Stimulated activated CD8-positive, alpha-beta memory T cell treated with anti-CD3 and anti-CD28 coated beads, Interleukin-15, amount 100 ng/mL, for 24 hours (primary cell): ENCODE data around the gene GRM7.

Source experiments
- DNase-seq: peaks from one replicate; pipeline ENCODE4 v3.0.0-alpha.2; 2020; ENCODE audit warnings: low read depth

GRM7 gene

DNA sequence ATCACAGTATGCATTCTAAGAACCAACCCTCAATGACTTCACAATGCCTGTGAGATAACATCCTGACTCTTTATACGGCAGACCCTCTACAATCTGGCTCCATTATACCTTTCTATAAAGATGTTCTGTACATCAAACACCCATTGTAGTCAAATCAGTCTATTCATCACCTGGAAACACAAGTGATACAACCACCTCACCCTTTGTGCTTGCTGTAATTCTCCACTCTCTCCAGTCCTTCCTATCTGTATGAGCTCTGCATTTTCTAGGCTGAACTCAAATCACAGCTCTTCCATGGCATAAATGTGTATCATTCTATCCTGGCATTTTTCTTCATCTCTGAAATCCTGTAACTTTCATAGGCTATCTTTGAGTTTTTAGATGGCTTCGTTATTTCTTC lies 539.4 kb downstream of the GRM7 start:
- DNase-seq = no peak

DNA sequence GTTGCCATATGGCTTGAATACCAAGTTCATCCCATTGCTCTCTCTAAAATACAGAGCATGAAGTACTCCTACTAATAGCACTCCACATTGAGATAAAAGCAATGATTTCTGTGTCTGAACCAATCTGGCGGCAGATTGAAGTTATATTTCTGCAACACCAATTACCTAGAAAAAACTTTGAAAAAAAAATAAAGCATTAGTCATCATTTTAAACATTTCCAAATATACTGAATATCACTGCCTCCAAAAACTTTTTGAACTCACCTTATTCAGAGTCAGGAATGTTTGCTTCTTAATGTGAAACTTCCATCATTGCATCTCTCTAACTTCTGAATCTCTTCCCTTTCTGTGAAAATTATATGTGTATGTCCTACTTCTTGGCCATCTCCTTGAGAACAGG lies 540.5 kb downstream of the GRM7 start:
- DNase-seq = no peak

DNA sequence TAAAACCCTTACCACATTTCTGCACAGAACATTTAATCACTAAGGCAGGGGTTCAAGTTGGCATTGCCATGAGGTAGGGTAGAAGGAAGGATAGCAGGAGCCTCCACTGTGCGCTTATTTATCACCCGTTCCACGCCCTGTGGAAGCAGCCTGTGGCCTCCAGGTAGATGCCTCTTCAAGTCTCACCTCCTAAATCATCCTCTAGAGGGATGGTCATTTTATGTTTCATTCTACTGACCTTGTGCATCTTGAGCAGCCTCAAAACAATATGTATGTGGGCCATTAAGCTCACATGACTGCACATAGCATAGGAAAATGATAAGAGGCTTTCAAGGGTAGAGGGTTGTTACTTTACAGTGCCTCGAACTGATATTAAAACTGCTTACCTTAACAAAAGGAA lies 546.2 kb downstream of the GRM7 start:
- DNase-seq = no peak

DNA sequence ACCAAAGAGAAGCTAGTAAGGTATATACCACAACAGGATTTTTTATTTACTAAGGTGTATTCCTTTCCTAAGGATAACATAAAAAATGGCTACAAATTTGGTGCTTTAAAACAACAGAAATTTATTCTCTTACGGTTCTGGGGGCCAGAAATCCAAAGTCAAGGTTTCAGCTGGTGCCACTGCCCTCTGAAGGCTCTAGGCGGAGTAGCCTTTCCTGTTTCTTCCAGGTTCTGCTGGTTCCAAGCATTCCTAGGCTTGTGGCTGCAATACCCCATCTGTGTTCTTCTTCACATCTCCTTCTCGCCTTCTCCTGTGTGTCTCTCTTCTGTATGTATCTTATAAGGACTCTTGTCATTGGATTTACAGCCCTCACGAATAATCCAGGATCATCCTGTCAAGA lies 549.9 kb downstream of the GRM7 start:
- DNase-seq = no peak

DNA sequence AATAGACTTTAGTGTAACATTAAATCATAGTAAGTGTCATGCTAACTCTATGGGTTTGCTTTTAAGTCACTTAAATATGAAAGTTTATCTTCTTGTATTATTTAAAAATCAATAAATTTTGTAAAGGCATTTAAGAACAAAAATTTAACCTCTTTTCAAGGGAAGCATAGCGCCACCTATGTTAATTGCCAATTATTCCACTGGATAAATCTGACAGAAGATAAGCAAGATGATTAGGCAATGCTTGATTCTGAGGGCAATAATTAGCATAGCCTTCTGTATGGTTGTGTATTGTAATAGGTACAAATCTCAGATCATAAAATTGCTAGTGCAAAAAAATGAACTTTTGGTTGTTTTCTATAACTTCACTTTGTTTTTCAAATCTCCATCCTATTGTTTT lies 560.1 kb downstream of the GRM7 start:
- DNase-seq = no peak

DNA sequence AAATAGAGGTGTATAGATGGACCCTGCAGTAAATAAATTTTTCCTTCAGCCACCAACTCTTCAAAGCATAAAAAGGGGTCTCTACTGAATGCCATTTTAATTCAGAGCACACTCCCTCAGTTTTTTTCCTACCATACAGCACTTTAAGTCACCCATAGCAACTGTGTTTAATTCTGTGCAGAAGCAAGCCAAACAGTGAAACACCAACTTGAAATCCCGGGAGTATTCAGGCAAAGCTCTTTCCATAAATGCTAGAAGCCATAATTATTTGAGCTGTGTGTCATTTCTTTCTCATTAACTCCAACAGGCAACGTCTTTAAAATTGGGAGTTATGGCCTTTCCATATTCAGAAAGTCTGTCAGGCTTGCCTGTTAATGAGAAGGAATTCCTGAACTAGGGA lies 562.1 kb downstream of the GRM7 start:
- DNase-seq = no peak

DNA sequence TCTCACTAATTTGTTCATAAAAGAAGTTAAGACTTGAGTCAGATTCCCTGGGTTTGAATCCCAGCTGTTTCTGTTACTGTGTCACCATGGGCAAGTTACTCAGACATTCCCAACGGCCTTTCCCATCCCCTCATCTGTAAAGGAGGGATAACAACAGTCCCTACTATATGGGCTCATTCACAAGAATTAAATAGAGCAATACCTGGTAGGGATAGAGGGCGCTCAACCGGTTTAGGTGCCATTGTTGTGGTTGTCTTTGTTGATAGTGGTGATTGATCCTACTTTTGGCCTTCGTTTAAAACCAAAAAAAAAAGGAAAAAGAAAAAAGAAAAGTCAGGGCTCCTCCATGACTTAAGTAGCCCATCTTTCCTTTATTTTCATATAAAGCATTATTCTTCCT lies 563.1 kb downstream of the GRM7 start:
- no peak for DNase-seq

DNA sequence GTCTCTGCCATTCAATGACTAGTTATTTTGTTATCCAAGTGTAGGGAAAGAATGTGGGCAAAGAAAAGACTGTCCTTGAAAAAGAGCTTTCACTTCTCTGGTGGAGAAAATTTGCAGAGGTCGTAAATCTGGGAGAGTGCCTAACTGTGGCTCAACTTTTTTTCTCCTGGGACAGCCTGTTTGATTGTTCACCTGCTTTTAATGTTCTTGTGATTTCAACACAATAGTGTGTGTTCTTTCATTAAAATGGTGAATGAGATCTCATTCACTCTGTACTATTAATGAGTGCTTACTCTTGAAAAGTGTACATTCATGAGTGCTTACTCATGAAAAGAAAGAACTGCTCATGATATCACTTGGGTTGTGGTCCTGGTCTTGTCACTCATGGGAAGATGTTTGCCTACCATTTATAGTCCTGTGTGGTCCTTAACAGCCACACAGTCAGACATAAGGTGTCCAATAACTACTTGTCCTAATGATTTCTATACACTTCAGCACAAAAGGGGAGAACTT lies 567.3 kb downstream of the GRM7 start:
- no peak for DNase-seq

DNA sequence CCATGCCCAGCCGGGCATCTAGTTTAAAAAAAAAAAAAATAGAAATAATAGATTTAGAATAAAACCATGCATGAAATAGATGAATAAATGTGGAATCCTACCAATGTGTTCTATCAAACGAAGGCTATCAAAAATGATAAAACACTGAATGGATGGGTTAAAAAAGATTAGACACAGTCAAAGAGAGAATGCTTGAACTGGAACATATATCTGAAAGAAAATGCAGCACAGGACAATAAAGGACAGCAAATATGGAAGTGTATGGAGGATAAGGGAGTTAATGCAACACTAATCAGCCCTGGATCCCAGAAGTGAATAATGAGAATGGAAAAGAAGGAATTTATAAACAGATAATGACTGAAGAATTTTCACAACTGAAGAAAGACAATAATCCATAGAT lies 571.7 kb downstream of the GRM7 start:
- DNase-seq = no peak

DNA sequence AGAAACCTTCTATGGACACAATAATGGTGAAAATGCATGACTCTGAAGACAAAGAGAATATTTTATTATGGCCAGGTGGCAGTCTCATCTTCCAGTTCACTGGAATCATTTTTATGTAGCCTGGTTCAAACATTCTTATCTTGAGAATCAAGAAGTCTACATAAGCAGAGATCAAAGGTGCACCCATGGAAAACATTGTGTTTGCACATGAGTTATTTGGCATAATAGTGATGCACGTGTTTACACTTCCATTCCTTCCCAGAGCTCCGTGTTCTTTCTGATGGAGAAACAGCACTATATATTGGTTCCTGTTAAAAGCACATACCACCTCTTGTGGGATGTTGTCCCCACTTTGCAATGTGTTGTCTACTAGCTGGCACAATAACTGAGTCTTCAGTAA lies 572.2 kb downstream of the GRM7 start:
- no peak for DNase-seq

DNA sequence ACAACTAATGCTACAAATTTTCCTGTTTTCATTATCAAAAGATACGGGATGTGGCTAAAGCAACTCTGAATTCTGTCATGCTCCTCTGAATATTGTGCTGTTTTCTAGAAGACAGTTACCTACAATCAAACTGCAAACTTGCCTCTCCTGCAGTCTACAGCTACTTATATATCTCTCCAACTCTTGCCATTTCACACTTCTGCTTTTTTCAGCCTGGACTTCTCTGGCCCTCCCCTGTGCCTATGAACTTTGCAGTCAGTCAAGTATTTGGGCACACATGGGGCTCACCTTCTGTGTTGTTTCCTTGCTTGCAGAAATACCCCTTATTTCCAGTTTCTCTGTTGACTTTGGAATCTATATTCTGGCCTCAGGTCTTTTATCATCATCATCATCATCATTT lies 575.6 kb downstream of the GRM7 start:
- DNase-seq = no peak

DNA sequence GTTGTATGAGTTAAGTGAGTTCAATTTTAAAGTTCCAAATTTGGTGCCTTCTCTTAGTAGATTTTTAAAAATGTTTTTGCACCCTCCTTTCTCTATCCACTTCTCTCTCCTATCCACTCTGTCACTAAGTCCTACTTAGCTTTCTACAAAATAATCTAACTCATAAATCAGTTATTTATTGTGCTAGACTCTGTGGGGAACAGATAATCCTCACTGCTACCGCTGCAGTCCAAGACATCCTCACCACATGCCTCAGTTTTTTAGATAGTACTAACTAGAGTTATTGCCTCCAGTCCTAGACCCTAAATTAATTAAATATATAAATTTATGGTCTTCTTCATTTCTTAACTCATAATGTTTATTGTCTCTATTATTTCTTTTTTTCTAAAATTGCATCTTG lies 576.3 kb downstream of the GRM7 start:
- no peak for DNase-seq

DNA sequence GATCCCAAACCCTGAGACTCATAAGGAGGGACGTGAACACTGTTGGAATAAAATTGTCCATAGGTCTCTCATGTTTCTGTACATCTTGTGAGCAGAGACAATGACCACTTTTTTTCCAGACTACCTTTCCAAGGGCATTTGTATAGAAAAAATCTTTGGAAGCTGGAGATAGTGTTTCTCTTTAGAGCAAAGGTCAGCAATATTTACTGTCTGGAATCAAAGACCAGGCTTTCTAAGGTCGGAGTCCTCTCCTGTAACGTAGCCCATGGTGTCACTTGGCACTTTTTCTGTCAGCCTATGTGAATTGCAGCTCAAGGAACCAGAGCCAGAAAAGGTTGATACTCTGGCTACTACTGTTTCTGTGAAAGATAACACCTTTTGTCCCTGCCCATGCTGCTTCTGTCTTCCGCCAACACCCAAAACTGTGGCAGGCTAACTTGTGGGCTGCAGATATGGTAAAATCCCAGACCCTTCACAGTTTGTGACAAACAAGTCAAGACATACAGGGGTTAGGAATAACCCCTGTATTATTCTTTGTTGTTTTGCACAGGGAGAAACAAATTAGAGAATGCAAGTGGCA lies 578.3 kb downstream of the GRM7 start:
- no peak for DNase-seq

DNA sequence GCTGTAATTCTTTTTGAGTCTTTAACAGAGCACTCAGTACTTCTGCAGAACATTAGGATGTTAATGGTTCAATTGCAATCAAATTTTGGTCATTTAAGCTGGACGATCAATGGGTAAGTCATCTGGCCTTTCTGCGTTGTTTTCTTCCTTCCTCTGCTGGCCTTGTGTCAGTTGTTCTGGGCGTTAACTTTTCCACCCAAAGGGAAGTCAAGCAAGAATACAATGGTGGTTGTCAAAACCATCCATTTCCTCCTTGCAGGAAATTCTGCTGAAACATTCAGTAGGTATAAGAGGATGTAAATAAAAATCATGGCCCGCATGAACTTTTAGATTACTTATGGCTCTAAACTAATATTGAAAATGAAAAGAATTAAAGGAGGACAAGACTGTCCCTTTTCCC lies 584.0 kb downstream of the GRM7 start:
- no peak for DNase-seq

DNA sequence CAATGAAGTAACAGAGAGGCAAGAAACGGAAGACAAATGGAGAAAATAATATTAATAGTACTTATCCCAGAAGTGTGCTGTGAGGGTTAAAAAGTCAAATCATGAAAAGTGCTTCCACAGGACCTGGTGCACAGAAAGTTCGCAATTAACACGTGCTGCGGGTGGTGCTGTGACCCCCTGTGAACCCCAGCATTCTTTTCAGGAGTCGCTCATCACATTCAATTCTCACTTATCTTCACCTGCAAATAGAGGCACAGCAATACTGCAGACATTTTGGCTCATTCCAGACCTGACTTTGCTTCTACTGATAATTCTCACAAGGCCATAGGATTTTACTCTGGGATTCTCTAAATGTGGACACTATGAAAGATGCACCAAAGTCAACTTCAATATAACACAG lies 584.4 kb downstream of the GRM7 start:
- no peak for DNase-seq

DNA sequence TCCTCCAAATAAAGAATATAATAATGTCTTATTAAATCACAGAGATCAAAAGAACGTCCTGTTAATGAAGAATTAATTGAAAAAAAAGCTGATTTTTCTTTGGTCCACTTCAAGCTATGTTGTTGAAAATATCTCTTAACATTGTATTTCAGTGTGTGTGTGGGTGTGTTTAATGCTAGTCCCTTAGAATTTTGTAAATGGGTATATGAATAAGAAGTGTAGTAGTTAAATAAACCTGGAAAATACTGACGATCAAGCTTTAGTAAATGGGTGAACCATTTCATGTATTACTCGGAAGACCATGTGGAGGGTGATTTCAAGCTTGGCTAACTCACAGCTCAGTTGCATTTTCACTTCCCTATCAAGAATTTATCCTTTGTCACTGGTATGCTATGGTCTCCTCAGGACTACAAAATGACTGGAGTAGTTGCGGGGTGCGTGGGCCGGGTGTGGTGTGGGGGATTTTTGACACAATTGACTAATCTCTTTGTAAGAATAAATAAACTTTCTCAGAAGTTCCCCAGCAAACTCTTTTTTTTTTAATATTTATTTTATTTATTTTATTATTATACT lies 586.4 kb downstream of the GRM7 start:
- no peak for DNase-seq

DNA sequence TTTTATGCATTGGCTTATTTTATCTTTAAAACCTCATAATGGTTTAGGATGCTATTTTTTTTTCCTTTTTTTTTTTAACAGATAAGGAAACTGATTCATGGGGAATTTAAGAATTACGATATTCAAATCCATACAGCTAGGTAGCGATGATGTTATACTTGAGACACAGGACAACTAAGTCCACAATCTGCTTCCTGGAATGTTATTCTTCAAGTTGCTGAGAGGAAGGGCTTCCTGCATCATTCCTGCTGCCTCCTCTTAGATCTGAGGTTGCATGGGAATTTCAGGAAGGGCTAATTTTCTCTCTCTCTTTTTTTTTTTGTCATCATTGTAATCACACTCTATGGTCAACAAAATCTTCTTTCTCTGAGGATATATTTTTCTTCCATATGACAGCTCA lies 595.5 kb downstream of the GRM7 start:
- no peak for DNase-seq

DNA sequence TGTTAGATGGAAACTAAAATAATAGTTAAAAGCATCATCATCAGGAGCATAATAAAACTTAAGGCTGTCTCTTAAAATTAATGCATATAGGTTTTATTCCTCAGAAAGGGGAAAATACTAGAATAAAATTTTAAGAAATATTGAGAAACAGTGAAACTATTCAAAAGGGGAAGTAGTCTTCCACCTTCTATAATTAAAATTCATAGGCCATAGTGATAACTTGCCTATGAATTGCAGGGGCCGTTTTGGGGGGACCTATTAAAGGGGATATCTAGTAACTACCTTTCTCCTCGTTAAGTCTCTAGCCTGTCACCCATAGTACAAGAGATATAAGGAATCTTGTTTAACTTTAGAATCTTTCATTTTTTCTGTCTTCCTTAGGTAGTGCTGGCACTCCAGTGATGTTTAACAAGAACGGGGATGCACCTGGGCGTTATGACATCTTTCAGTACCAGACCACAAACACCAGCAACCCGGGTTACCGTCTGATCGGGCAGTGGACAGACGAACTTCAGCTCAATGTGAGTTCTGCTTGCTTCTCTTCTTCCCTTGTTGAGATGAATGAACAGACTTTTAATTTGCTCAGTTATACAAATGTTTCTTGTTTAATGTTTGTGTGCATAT lies 600.4 kb downstream of the GRM7 start:
- no peak for DNase-seq

DNA sequence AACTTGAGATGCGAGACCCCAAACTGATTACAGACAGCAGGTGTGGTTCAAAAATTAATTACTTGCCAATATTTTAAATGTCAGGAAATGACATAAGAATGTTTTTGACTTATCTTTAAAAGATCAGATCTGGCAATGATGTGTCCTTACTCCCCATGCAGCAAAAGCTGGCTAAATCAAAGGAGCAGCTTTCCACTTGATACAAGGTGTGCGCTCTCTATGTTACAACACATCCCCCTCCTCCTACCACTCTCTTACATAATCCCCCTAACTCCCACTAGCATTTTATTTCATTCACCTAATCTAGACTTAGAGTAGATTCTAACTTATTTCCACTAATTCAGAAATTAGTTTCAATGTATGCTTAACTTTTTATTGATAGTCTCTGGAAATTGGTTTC lies 609.0 kb downstream of the GRM7 start:
- DNase-seq = no peak

DNA sequence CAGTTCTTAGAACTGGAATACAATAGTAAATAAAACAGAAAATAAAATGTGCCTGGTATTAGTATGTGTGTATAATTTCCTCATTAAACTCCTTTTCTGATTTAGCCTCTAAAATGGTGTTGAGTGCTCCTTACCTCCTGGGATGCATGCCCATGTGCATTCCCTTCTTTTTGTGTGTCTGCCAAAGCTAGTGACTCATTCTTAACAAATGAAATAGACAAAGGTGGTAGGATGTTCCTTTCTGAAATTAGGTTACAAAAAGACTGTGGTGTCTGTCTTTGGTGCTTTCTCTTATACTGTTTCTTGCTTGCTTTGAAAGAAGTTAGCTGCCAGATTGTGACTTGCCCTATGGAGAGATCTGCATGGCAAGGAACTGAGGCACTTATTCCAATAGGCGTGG lies 623.7 kb downstream of the GRM7 start:
- no peak for DNase-seq

DNA sequence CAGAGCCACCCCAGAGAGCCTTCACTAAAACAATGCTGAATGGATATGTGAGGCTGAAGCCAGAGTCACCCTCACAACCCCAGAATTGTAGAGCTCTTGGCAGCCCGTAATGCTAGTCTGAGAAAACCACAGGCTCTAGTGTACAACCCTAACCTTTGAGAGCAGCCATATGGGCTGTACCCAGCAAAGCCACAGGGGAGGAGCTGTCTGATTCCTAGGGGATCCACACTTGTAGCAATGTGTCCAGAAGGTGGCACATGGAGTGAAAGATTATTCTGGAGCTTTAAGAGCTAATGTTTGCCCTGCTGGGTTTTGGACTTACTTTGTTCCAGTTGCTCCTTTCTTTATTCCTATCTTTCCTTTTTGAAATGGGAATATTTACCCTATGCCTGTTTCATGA lies 626.8 kb downstream of the GRM7 start:
- DNase-seq = no peak

DNA sequence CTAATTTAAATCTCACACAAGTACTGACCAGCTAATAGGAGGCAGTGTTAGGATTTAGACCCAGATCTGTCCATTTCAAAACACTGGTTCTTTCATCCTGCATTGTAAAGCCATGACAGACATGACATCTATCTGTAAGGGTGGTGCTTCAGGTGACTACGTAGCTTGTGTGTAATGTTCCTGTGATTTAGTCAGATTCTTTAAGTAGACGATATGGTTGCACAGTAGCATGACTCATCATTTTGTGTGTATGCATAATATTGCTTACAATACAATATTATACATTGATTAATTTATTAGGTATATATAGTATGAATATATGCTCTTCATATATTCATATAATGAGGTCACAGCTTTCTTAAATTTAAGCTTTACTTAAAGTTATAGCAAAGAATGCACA lies 628.5 kb downstream of the GRM7 start:
- DNase-seq = no peak

DNA sequence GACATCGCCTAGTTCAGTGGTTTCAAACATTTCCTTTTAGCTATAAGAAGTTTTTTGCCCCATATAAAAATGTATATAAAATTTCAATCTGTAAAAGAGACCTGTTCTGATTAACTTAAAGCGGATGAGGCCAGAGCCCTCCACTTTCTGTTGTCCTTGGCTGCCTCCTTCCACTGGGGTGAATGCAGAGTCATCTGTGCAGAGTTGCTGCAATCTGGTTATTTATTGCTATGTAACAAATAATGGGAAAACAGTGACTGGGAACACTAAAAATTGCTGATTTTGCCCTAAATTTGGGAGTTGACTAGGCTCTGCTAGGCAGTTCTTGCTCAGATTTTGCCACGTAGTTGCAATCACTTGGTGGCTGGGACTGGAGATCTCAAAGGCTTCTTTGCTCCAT lies 637.8 kb downstream of the GRM7 start:
- no peak for DNase-seq

DNA sequence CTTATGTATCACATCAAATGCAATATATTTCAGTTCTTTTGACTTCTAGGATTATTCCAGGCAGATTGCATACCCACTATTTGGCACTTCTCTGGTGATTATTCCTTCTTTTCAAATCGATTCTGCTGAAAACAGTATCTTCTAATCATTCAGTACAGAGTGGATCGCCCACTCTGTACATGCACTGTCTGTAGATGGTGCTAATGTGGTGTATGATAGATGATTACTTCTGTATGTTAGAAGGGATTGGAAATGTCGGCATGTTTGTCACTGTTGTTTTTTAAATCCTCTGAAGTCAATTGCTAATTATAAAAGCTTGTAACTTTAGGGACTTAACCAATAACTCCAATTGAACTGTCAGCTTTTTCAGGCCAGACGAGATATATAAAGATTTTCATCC lies 642.5 kb downstream of the GRM7 start:
- no peak for DNase-seq
